NOMO-1 treated with DMSO at 0.1 percent for 48 hours (cell line): ENCODE results near the gene CD151.

Source experiments
- DNase-seq: peaks from one replicate; lab custom pipeline; 2025; ENCODE audit not compliant: unreplicated experiment; lab: John Stamatoyannopoulos, UW

CD151 gene

GRCh38 chr11:855796-856195 is 23.0 kb downstream of the CD151 start:
- no peak for DNase-seq

GRCh38 chr11:856397-856796 is 23.6 kb downstream of the CD151 start:
- DNase-seq, result no peak

- no peak for DNase-seq
Observed at GRCh38 chr11:858053-858761, 25.5 kb downstream of the CD151 start.

DNA sequence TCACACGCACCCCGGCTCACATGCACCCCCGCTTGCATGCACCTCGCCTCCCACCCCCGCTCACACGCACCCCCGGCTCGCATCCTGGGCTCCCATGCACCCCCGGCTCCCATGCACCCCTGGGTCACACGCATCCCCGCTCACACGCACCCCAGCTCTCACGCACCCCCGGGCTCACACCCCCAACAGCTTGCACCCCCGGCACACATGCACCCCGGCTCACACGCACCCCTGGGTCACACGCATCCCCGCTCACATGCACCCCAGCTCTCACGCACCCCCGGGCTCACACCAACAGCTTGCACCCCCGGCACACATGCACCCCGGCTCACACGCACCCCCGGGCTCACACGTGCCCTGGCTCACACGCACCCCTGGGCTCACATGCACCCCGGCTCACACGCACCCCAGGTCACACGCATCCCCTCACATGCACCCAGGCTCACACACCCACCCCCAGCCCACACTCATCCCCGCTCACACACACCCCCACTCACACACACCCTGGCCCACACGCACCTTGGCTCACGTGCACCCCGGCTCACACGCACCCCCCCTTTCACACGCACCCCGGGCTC is 26.1 kb downstream of the CD151 start:
- DNase-seq, result no peak

- DNase-seq, result no peak
Observed at GRCh38 chr11:859394-860131, 26.8 kb downstream of the CD151 start.

DNA sequence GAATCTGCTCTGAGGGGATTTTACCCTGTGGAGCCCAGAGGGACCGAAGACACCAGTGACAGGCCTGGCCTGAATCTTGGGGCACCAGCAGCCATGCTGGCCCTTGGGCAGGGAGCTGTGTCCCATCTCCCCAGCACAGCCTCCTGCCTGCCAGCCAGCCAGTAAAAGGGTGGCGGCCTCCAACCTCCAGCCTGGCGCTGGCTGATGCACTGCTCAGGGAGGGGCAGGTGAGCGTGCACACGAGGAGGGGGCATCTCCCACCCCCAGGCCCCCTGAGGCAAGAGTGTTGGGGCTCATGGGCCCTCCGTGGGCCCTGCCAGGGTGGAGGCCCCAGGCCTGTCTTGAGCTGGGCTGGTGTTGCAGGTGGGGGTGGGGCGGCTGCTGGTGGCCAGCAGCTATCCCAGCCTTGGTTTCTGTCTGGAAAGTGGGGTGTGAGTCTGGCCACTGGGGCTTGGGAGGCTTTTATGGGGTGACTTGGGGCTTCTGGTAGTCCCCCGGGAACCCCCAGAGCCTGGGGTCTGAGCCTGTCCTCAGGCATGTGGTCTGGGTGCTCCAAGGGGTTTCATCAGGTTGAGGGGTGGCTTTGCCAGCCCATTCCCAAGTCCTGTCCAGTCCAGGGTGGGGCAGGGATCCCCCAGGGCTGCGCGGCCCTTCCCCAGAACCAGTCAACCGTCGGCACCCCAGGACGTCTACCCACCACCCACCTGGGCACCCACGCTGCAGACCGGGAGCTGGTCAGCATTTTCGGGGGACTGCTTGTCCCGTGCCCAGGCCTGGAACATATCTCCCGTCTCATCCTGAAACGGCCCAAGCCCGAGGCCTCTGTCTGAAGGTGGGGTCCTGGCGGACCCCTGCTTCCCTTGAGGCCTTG is 27.7 kb downstream of the CD151 start:
- DNase-seq, result no peak

- no peak for DNase-seq
Observed at GRCh38 chr11:861105-861479, 28.3 kb downstream of the CD151 start.

DNA sequence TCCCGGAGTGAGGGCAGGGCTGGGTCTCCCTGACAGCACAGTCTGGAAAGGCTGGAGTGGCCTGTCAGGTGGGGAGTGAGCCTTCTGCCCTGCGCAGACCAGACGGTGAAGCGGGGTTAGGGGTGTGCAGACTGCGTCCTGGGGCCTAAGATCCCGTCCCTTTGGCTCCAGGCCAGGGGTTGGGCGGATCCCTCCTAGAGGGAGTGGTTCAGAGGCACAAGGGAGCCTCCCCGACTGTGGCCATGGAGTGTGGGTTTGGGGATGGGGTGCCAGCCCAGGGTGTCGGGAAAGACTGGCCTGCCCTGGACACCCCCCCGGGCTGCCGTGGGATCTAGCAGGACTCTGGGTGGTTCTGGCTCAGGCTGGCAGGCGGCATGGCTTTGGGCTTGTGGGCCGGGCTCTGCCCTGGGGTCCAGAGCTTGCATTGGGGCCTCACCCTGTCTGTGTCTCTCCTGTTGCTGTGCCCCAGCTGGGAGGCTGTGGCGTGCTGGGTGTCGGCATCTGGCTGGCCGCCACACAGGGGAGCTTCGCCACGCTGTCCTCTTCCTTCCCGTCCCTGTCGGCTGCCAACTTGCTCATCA is 29.4 kb downstream of the CD151 start:
- DNase-seq, result no peak

- DNase-seq, result no peak
Observed at GRCh38 chr11:862696-863022, 29.9 kb downstream of the CD151 start.

DNA sequence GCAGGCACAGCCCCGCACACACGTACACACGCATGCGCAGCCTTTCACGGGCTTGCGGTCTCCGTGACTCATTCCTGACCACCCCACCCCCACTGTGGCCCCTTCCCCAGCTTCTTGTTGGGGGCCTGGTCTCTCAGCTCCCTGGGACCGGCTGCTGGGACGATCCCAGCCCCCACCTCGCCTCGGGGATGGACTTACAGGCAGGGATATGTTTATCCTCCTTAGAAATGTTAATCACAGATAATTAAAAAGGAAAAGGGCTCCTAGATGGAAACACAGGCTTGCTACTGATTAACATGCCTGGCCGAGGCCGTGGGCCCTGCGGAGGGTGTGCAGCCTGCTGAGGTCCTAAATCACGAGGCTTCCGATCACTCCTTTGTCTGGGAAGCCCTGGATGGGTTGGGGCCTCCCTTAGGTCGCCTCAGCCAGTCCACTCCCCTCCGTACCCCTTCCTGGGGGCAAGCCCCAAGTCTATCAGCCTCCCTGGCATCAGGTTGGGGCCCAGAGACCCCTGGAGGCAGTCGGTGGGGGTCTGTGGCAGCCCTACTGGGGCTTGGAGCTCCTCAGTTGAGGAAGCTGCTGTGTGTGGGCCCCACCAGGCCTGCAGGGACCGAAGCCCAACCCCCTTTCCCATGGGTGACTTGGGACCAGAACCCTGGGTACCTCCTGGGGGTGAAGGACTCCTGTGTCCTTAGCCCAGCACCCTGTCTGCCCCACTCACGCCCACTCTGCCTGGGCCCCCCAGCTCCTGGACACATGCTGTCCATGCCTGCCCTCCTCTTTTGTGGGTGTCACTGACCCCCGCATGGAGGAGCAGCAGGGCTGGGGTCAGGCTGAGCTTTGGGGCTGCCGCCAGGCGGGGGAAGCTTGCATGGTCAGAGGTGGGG is 30.5 kb downstream of the CD151 start:
- no peak for DNase-seq

GRCh38 chr11:863910-864827 is 31.4 kb downstream of the CD151 start:
- no peak for DNase-seq

GRCh38 chr11:864898-865297 is 32.1 kb downstream of the CD151 start:
- DNase-seq, result no peak

DNA sequence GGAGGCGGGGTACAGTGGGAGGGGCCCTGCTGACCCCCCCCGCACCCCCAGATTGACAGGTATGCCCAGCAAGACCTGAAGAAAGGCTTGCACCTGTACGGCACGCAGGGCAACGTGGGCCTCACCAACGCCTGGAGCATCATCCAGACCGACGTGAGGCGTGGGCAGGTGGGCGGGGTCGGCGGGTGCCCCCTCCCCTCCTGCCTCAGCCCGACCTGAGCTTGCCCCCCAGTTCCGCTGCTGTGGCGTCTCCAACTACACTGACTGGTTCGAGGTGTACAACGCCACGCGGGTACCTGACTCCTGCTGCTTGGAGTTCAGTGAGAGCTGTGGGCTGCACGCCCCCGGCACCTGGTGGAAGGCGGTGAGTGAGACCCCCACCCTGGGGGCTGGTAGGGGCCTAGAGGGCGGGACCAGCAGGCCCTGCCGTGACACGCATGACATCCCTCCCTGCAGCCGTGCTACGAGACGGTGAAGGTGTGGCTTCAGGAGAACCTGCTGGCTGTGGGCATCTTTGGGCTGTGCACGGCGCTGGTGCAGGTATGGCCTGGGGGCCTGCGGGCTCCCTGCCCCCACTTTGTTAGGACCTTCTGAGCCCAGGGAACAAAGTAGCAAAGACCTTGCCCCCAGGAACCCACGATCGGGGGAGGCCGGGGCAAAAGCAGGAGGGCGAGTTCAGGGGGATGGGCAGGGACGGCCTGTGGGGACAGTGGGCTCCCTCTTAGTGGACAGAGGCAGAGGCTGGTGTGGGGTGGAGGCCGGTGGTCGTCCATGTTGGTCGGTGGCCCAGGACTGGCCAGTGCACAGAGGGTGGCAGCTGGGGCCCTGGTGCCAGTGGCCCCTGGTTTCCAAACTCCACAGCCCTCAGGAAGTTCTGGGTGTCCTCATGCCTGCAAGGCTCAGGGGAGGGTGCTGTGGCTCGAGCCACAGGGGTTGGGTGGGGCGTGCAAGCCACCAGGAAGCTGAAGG is 33.0 kb downstream of the CD151 start:
- DNase-seq, result no peak

GRCh38 chr11:866481-866880 is 33.7 kb downstream of the CD151 start:
- no peak for DNase-seq

- DNase-seq, result no peak
Observed at GRCh38 chr11:867856-868358, 35.2 kb downstream of the CD151 start.

GRCh38 chr11:868394-868793 is 35.6 kb downstream of the CD151 start:
- no peak for DNase-seq

DNA sequence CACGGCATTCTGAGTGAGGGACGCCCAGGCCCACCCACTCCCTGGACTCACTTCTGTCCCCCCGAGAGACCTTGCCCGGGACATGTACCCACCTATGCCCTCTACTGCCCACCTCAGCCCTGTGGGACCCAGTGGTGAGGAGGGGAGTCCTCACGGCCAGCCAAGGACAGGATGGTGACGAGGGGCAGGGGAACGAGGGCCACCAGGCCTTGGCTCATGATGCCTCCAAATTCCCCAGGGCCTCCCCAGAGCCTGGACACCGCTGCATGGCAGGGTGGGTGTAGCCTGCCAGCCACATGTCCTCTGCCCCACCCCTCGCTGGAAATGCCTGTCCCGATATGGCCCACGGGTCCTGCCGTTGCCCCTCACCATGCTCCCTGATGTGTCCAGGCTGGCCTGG is 36.0 kb downstream of the CD151 start:
- DNase-seq, result no peak
